Raji (cell line): ENCODE data around the gene EPS8L2.

ENCODE experiments used
- POLR2A ChIP-seq: IDR thresholded peaks from 2 replicates; pipeline ENCODE4 v1.6.1; 2011; ENCODE audit warnings: low read depth, low read length, control low read depth; ENCODE audit not compliant: insufficient read depth

EPS8L2 gene

DNA sequence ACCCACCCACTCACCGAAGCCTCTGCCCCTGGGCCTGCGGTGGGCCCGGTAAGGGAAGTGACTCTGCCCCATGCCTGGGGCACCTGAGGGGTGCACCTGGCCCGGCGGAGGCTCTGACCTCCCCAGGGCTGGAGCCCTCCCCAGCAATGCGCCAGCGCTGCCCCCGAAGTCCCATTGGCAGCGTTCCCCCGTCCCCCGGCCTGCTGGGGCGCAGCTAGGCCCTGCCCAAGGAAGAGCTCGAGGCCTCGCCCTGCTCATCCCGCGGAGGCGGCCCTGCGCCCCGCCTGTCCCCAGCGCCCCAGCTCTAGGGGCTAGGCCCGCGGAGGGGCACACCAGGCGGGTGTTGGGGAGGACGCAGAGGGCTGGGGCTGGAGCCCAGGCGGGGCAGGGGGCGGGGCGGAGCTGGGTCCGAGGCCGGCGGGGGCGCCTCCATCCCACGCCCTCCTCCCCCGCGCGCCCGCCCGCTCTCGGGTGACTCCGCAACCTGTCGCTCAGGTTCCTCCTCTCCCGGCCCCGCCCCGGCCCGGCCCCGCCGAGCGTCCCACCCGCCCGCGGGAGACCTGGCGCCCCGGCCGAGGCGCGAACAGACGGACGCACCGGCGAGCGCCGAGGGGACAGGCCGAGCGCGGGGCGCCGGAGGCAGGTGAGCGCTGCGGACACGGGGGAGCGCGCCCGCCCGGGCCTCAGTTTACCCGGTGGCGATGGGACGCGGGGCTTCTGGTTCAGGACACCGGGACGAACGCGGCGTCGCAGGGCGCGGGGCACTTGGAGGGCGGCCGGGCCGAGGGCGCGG lies at the start of gene EPS8L2:
Gene EPS8L2, plus strand, starts transcription at position 586 of the 793 bp plus-strand sequence. CDS start 3,177 bp downstream, outside the sequence.
- no peak for TF ChIP-seq POLR2A

GRCh38 chr11:656426-656825 lies 49.6 kb upstream of the EPS8L2 start:
- TF ChIP-seq POLR2A, result no peak

- no peak for TF ChIP-seq POLR2A
Measured at GRCh38 chr11:656866-657265, 49.2 kb upstream of the EPS8L2 start.

GRCh38 chr11:657691-658126 lies 48.3 kb upstream of the EPS8L2 start:
- no peak for TF ChIP-seq POLR2A

DNA sequence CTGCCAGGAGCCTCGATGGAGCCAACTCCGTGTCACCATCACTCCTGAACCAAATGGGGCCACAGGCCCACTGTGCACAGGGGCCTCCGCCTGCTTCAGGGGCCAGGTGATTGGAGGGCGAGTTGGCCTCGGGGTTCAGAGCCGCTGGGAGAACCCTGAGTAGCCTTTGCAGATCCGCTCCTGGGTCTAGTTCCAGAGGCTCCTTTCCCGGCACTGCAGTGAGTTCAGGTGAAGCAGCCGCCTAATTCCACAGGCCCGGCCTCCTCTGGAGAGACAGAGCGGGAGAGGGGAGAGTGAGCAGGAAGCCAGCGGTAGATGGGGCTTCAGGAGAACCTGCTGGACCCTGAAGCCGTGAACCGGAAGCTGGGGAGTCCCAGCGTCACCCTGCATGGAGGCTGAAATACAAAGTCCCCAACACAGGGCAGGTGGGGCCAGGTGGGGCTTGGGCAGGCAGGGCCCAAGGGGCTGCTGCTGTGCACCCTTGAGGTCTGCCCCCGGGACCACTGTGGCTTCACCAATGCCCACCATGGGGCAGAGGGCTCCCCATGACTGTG lies 46.4 kb upstream of the EPS8L2 start:
- no peak for TF ChIP-seq POLR2A

- TF ChIP-seq POLR2A, result no peak
Measured at GRCh38 chr11:660281-660680, 45.8 kb upstream of the EPS8L2 start.

DNA sequence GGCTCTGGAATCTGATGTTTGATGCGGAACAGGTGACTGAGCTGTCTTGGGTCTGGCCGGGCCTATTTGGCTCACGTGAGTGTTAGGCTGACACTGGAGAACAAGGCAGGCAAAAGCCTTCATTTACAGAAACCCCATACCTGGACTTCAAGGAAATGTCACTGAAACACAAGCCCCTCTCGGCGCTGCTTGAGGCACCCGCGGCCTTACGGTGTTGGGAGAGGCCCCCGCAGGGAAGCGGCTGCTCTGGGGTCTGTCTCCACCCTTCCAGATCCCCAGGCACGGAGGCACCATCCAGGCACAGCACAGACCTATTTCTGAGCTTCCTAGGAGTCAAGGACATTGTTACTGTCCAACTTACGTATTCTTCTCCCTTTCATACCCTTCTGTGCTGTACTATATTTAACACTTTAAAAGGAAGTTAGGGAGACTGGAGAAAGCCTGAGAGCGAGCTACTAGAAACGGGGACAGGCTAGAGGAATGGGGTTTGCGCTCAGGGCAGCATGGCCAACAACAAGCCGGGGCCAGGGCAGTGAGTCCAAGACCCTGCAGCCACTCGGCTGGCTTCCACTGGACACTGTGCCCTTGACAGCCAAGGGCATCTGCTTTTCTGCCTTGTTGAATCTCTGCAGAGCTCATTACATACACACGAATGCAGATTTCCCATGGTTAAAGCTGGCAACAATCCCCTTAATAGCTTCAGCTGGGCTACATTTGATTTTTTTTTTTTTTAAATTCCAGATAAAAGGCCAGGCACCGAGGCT lies 45.2 kb upstream of the EPS8L2 start:
- no peak for TF ChIP-seq POLR2A

DNA sequence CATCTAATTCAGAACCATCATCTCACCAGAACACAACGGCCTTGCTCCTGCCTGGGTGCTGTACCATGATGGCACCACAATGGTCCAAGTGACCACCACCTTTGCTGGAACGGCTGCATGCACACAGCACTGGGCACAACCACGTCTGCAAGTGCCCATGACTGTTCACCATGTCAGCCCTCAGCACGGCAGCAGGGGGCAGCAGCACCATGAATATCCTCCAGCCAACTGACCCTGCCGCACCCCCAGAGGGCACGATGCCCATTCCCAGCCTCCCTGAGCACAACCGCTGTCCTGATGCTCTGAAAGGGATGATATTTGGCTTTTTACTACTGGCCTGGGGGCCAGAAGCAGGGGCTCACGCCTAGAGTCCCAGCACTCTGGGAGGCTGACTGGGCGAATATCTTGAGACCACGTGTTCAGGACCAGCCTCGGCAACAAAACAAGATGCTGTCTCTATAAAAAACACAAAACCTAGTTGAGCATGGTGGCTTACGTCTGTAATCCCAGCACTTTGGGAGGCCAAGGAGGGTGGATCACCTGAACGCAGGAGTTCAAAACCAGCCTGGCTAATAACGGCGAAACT lies 43.2 kb upstream of the EPS8L2 start:
- no peak for TF ChIP-seq POLR2A

DNA sequence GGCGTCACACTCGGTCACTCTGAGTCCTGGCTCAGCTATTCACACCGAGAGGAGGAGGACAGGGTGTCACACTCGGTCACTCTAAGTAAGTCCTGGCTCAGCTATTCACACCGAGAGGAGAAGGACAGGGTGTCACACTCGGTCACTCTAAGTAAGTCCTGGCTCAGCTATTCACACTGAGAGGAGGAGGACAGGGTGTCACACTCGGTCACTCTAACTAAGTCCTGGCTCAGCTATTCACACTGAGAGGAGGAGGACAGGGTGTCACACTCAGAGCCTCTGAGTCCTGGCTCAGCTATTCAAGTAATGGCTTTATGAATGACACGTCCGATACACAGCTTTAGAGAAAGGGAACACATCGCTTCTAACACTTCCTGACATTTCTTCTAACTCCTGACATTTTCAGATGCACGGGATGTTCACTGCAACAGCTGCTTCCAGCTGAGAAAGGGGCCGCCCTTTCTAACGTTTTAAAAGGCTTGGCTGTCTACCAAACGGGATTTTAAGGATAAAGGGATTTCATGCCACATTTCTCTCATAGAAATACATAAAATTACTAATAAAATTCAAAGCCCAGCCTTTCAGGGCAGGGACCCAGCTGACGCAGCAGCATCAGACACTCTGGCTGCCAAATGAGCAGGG lies 40.8 kb upstream of the EPS8L2 start:
- TF ChIP-seq POLR2A, result no peak

DNA sequence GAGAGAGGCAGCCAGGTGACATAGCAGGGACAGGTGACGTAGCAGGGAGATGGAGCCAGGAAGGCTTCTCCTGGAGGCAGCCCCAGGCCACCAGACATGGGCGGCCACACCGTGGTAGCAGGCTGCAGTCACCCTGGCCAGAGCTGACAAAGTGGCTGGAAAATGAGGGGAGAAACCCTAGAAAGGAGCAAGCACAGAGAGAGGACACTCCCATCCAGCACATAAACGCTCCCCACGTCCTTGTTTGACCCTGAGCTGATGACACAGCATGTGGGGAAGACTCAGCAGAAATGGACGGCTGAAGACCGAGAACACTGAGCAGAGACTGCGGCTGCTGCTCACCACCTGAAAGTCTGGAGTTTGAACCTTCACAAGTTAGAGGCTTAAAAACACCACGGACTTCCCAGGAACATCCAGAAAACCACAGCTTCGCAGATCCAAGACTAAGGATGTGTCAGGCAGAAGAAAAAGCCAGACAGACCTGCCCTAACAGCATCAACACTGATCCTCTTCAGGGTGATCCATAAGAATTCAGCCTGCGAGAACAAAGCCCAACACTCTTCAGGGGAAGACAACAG lies 40.2 kb upstream of the EPS8L2 start:
- no peak for TF ChIP-seq POLR2A

DNA sequence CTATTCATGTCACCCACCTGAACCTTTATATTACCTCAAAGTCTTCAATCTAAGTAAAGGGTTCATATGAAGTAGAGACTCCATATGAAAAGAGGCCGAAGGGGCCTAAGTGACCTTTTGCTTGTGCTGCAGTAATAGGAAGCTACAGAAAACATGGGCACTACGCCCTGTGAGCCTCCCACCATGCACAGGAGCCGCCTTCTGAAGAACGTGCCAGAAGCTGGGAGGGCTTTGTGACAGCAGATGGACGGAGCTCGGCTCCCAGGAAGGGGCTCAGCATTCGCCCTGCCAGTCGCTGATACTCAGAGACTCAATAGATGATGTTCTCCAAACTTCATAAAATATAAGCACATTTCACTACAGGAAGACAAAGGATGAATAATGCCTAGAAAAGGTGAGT lies 32.2 kb upstream of the EPS8L2 start:
- no peak for TF ChIP-seq POLR2A

GRCh38 chr11:674406-674805 lies 31.6 kb upstream of the EPS8L2 start:
- TF ChIP-seq POLR2A, result no peak

- TF ChIP-seq POLR2A, result no peak
Measured at GRCh38 chr11:678297-678696, 27.7 kb upstream of the EPS8L2 start.

DNA sequence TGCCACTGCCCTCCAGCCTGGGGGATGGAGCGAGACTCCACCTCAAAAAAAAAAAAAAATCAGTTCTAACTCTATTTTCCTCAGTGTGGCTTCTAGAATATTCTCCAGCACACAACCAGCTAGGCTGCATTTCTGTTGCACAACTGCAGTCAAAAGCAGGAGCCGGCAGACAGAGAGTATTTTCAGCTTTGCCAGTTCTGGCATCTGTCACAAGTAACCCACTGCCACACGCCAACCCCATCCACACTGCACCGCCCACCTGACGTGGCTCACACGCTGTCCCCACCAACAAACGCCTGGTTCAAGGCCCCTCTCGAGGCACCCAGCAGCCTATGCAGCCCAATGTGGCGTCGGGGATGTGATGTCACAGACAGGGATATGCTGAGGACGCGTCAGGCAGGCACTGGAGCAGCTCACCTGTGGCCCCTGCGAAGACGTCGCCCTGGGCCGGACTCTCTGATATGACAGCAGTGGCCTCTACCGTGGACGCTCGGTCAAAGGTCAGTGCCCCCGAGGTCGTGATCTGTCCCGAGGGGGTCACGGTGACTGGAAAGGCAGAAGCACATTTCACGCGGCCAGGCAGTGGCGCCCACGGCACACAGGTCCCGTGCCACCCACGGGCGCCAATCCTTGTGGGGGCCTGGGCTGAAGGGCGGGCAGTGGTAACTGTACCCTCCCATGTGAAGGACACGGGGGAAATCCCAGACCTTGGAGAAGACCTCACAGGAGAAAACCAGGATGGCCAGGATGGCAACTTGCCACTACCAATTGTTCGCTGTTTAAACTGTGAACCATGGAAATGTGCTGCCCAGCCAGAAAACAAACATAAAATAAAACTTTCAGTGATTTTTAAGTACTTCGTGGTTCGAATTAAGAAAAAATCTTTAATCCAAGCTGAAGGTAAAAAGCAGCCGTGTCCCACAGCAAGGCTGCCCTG lies 26.5 kb upstream of the EPS8L2 start:
- no peak for TF ChIP-seq POLR2A
